AG10803 (cell line): ENCODE results near the gene CABP4.

ENCODE experiments used
- DNase-seq: peaks from one replicate; pipeline ENCODE4 v3.0.0; 2010; ENCODE audit warnings: low read depth
- H3K4me3 ChIP-seq: 2 replicates; pipeline ENCODE4 v1.5.1; 2011; ENCODE audit warnings: mild to moderate bottlenecking, low read length, control low read depth
- TF ChIP-seq, protein P1 (sequence below): conservative IDR thresholded peaks from 2 replicates; pipeline ENCODE4 v1.5.1; 2011; ENCODE audit warnings: mild to moderate bottlenecking, low read length, control low read depth, inconsistent platforms

Gene CABP4

GRCh38 chr11:67409261-67409666 lies 45.9 kb upstream of the CABP4 start:
- no peak overlapping the region for H3K4me3 ChIP-seq
- TF ChIP-seq, protein P1, sequence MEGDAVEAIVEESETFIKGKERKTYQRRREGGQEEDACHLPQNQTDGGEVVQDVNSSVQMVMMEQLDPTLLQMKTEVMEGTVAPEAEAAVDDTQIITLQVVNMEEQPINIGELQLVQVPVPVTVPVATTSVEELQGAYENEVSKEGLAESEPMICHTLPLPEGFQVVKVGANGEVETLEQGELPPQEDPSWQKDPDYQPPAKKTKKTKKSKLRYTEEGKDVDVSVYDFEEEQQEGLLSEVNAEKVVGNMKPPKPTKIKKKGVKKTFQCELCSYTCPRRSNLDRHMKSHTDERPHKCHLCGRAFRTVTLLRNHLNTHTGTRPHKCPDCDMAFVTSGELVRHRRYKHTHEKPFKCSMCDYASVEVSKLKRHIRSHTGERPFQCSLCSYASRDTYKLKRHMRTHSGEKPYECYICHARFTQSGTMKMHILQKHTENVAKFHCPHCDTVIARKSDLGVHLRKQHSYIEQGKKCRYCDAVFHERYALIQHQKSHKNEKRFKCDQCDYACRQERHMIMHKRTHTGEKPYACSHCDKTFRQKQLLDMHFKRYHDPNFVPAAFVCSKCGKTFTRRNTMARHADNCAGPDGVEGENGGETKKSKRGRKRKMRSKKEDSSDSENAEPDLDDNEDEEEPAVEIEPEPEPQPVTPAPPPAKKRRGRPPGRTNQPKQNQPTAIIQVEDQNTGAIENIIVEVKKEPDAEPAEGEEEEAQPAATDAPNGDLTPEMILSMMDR, result no peak
- no peak for DNase-seq

DNA sequence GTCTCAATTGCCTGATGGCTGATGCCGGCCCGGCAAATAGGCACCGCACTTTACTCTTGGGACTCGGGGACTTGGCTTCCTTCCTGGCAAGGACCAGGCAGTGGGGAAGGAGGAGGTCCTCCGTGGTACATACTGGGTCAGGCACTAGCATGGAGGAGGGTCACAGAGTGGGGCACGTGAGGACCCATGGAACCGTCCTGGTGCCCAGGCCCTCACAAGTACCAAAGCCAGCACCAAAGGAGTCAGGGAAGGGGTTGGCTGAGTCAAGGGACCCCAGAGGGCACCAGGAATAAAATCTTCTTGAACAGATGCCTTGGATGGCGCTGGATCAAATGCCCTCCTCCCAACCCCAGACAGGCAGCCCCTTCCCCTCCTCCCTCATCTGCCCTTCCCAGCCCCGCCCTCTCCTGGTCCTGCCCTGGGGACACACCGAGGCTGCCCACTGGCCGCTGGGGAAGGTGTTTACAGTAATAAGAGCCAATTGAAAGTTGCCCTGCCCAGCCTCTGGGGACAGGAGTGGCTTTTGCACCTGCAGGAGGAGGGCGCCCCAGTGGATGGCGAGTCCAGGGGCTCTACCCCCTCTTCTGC lies 45.3 kb upstream of the CABP4 start:
- TF ChIP-seq, protein P1, result no peak

DNA sequence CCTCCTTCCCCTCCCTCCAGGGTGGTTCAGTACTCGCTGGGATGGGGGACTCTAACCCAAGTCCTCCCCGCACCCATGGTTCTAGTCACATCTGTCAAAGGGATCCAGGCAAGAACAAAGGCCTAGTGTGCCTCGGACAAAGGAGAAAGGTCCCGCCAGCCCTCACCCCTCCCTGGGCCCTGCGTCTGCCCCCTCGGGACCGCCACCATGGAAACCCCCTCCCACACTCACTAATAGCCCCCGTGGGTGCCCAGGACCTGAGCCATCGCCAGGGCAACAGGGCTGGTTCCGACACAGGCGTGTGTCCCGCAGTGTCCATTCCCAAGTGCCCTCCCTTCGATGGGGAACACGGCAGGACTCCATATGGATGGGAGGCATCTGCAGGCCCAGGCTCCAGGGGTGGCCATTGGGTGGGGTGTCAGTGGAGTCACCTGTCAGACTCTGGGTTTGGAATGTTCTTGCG lies 44.8 kb upstream of the CABP4 start:
- no peak overlapping the region for H3K4me3 ChIP-seq

More for the DNA sequence above, 45.3 kb upstream of the CABP4 start:
- no peak for DNase-seq
- H3K4me3 ChIP-seq, result no peak overlapping the region

DNA sequence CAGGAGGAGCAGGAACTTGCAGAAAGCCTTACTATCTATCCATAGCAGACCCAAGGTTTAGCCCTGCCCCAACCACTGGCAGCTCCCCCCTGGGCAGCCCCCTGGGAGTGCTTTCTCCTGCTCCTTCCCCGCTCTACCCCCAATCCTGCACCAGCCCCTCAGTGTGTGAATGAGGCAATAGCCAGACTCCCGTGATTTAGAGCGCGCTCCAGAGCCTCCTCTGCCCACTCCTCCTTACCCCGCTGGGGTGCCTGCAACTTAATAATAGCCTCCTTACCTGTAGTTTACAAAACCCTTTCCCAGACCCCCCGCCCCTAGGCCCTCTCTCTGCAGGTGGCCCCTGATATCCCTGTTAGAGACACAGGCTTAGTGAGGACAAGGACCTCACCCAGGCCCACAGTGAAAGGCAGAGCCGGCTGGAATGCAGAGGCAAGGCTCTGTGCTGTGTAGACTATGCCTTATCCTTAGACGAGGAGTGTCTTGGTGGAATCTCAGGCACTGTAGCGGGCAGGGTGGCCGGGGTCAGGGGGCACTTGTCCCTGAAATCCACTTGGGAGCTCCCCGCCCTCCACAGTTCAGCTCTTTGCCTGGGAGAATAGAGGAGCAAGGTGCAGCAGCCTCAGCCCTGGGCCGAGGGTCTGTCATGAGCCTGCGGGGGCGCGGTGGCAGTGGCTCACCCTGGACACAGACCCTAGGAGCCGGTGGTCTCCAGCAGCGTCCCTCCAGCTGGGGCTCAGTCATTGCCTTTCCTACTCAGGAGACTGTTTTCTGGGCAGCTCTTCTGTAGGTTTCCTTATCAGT lies 44.0 kb upstream of the CABP4 start:
- TF ChIP-seq, protein P1, result no peak
- DNase-seq, result no peak
- H3K4me3 ChIP-seq, result no peak overlapping the region

More for the DNA sequence above, 44.8 kb upstream of the CABP4 start:
- no peak for DNase-seq
- TF ChIP-seq, protein P1, result no peak

GRCh38 chr11:67411785-67412152 lies 43.4 kb upstream of the CABP4 start:
- TF ChIP-seq, protein P1, result no peak
- H3K4me3 ChIP-seq, result no peak overlapping the region
- no peak for DNase-seq

DNA sequence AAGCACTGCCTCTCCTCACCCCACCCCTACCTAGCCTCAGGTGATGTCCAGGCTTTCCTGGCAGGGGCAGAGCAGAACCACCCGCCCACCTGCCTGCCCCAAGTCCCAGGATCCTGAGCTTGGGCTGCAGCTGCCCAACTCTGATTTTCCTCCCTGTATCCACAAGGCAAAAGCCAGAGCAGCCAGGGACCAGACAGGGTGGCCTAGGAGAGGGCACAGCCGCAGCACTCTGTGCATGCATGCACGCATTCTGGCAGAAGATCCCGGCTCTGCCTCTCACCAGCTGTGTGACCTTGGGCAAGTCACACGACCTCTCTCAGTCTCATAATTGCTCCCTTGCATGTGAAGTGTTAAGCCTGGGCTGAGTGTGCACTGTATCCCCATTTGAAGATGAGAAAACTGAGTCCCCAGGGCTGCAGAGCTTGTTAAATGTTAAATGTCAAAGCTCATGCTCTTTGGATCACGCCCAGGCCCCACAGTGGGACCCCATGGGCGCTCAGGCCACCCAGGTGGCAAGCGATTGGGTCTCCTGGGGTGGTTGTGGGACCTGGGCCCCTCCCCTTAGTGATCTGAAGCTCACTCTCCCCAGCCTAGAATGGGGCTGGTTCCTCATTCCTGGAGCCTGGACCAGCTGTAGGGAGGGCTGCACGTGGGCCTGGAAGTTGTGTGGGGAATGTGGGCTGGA lies 42.5 kb upstream of the CABP4 start:
- TF ChIP-seq, protein P1, result no peak
- DNase-seq, result no peak
- H3K4me3 ChIP-seq, result no peak overlapping the region
